ENCODE measurements around the gene OBSL1. TPM values are rescaled to one million over a fixed set of nuclear protein-coding genes. Genes with fewer than 3 reads are reported as not detected.
A peak's percentile ranks its signal among the peaks of the same experiment; 100 is the strongest.

The OBSL1 gene
- total and polyA plus RNA-seq, 3 donors from 2014 or later = 312 to 507 (median 462) TPM

GRCh38 chr2:219513787-219514186 is 57.6 kb downstream of the OBSL1 start:
- no peak overlapping the region for H3K4me3 ChIP-seq
- H3K27me3 ChIP-seq = no peaks in the 10 kb centered on the region
- peaks cover 16% of the 10 kb centered on the region for H3K4me1 ChIP-seq
- no peak for DNase-seq
- WGBS, 2 donors = 48 to 68% methylated on average over 3 to 4 of the region's 4 CpGs
- no peak for TF ChIP-seq CTCF (IDR thresholded peaks at IDR 0.05)
- no peaks in the 10 kb centered on the region for H3K36me3 ChIP-seq (ENCODE audit: low read depth, missing control alignments)
- no peaks in the 10 kb centered on the region for H3K9me3 ChIP-seq
- H3K27ac ChIP-seq = no peak overlapping the region
- intact Hi-C loops (cut with DNase I; ENCODE audit: low total_unique reads) = no loop called here

GRCh38 chr2:219512524-219513216 is 58.7 kb downstream of the OBSL1 start:
- no peak overlapping the region for H3K4me3 ChIP-seq
- TF ChIP-seq CTCF (IDR thresholded peaks at IDR 0.05) = no peak
- TF ChIP-seq POLR2A (IDR thresholded peaks at IDR 0.05) = no peak
- H3K4me1 ChIP-seq = peaks cover 20% of the 10 kb centered on the region

GRCh38 chr2:219511547-219512325 is 59.6 kb downstream of the OBSL1 start:
- TF ChIP-seq POLR2A (IDR thresholded peaks at IDR 0.05) = no peak
- Histone ChIP-seq H3K36me3 (ENCODE audit: low read depth, missing control alignments) (no peaks in the 10 kb centered on the region), H3K9me3 (no peaks in the 10 kb centered on the region), H3K4me3 (no peak overlapping the region), H3K4me1 (peaks cover 20% of the 10 kb centered on the region), H3K27ac (no peak overlapping the region), H3K27me3 (no peaks in the 10 kb centered on the region)
- intact Hi-C loops (cut with DNase I; ENCODE audit: low total_unique reads) = no loop called here
- no peak for DNase-seq
- 70 to 76% methylated on average over 14 to 15 of the region's 15 CpGs for WGBS, 2 donors

More at GRCh38 chr2:219512524-219513216, 58.7 kb downstream of the OBSL1 start:
- DNase-seq = no peak
- Histone ChIP-seq H3K9me3 (no peaks in the 10 kb centered on the region), H3K27ac (no peak overlapping the region), H3K27me3 (no peaks in the 10 kb centered on the region), H3K36me3 (ENCODE audit: low read depth, missing control alignments) (no peaks in the 10 kb centered on the region)
- intact Hi-C loops (cut with DNase I; ENCODE audit: low total_unique reads) = no loop called here
- WGBS, 2 donors = 51 to 73% methylated on average over 15 to 16 of the region's 16 CpGs

GRCh38 chr2:219510512-219511135 is 60.7 kb downstream of the OBSL1 start:
- no peaks in the 10 kb centered on the region for H3K36me3 ChIP-seq (ENCODE audit: low read depth, missing control alignments)
- TF ChIP-seq POLR2A (IDR thresholded peaks at IDR 0.05) (no peak), CTCF (IDR thresholded peaks at IDR 0.05) (no peak)
- no peaks in the 10 kb centered on the region for H3K27me3 ChIP-seq
- intact Hi-C loops (cut with DNase I; ENCODE audit: low total_unique reads) = no loop called here
- WGBS, 2 donors = 59 to 71% methylated on average over 21 to 22 of the region's 22 CpGs
- no peak overlapping the region for H3K4me3 ChIP-seq
- H3K4me1 ChIP-seq = peaks cover 20% of the 10 kb centered on the region
- H3K27ac ChIP-seq = no peak overlapping the region
- DNase-seq = no peak
- no peaks in the 10 kb centered on the region for H3K9me3 ChIP-seq

GRCh38 chr2:219509780-219510511 is 61.4 kb downstream of the OBSL1 start:
- H3K4me1 ChIP-seq = peaks cover 20% of the 10 kb centered on the region
- TF ChIP-seq POLR2A (IDR thresholded peaks at IDR 0.05) (no peak), CTCF (IDR thresholded peaks at IDR 0.05) (peak in 2 of 3 experiments; percentile 50 to 62)
- intact Hi-C loops (cut with DNase I; ENCODE audit: low total_unique reads) = no loop called here
- no peaks in the 10 kb centered on the region for H3K27me3 ChIP-seq
- no peaks in the 10 kb centered on the region for H3K36me3 ChIP-seq (ENCODE audit: low read depth, missing control alignments)
- H3K9me3 ChIP-seq = no peaks in the 10 kb centered on the region
- DNase-seq = peak; percentile 79
- WGBS, 2 donors = 24 to 39% methylated on average over 26 of the region's 26 CpGs
- H3K27ac ChIP-seq = no peak overlapping the region
- H3K4me3 ChIP-seq = no peak overlapping the region

All from testis (tissue), 3 donors.